OCI-M2 (cell line): ENCODE results near the gene CRTC2.
"Not testable (repeated sequence)": the region's sequence is repeated elsewhere in the genome, so short reads cannot be mapped to it uniquely, and the experiment has no call there.

ENCODE experiments used
- DNase-seq: peaks from one replicate; lab custom pipeline; 2025; ENCODE audit not compliant: unreplicated experiment; lab: John Stamatoyannopoulos, UW

CRTC2 gene

DNA sequence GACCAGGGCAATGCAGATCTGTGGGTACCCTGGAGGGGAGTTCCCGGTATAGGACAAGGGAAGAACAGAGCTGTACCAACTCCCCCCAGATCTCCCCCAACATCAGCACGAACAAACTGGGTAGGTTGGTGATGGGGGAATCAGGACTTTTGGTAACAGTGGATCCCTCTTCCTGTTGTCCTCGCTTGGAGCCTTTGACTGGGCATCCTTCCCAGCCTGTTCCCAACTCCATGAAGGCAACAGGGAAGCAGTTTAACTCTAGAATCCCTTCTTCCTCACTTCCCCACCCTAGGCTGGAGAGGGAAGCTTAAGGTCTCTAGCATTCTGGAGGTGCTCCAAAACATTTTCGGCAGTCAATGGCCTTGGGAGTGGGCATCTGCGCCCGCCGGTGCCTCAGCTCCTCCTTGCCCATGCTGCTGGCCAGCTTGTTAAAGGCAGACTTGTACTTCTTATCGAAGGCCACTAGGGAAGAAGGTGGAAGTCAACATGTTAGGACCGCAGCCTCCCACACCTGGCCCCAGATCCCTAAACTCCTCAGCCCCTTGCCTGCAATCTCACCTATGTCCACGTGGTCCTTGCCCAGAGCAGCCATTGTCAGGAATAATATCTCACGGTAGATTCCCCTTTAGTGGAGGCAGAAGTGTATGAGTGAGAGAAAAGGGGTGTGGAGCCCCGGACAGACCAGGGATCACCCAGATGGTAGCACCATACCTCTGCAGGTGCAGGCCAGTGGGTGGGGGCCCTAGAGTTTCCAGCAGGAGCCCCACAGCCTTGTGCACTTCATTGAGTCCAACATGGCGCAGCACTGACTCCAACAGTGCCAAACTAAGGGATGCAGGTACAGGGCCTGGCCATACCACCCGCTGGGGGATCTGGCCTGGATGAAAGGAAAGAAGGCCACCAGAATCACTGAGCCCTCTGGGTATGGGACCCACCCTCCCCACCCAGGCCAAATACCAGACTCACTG lies 28.1 kb downstream of the CRTC2 start:
- no peak for DNase-seq

DNA sequence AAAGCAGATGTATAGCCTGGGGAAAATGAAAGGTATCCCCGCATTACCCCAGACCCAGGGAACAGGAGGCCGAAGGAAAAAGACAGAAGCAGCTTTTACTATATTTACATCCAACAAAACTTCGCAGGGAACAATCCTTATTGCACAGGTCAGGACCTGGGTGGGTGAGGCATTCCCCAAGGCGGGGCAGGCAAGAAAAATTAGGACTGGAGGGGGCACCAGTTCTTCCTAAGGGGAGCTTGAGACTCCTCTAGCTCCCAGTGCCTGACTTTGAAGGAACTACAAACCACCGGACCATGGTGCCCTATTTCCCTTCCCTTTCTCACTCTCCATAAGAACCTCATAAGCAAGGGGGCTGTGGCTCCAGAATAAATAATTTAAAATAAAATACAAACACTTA lies 29.0 kb downstream of the CRTC2 start:
- no peak for DNase-seq

- DNase-seq, result no peak
These were observed 29.5 kb downstream of the CRTC2 start for GRCh38 chr1:153928791-153929341.

DNA sequence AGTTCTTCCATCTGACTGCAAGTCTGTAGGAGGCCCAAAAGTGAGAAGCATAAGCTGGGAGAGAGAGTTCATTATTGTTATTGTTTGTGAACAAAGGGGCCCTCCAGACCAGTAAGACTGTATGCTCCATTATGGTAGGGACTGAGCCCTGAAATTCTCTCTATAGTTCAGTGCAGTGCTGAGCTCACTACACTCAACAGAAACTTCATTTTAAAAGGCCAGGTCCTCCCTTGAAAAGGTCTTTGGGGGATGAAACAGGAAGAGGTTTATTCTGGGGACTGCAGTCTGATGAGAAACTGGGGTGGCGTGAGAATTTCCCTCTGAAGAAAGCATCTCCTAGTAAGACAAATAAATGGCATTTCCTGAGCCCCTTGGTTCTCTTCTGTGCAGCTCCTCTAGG lies 30.2 kb downstream of the CRTC2 start:
- no peak for DNase-seq

GRCh38 chr1:153926405-153926804 lies 32.0 kb downstream of the CRTC2 start:
- no peak for DNase-seq

GRCh38 chr1:153922972-153923925 lies 35.2 kb downstream of the CRTC2 start, which contains the start of gene GATAD2B:
Gene GATAD2B (minus strand): TSS chr1:153922972. CDS start chr1:153828347, 94,625 bp downstream.
- DNase-seq, result peak; percentile 93

- no peak for DNase-seq
These were observed 36.1 kb downstream of the CRTC2 start for GRCh38 chr1:153922076-153922971.

- no peak for DNase-seq
These were observed 36.7 kb downstream of the CRTC2 start for GRCh38 chr1:153921803-153922075.

GRCh38 chr1:153921080-153921802 lies 37.2 kb downstream of the CRTC2 start:
- no peak for DNase-seq

- DNase-seq, result no peak
These were observed 38.2 kb downstream of the CRTC2 start for GRCh38 chr1:153919876-153920852.

DNA sequence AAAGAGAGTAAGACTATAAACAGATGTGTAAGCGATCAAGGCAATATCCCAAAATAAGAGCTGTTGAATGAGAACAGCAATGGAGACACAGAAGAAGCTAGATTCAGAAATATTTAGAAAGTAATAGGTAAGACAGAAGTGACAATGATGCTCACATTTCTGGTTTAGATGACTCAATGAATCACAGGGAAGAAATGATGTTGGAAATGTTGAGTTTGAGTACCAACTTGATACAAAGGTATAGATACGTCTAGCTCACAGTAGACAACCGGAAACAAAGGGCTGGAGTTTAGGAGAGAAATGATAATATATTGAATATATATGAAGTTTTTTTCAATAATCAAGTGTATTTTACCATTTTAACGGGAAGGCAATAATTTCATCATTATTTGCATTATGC lies 42.1 kb downstream of the CRTC2 start:
- no peak for DNase-seq

DNA sequence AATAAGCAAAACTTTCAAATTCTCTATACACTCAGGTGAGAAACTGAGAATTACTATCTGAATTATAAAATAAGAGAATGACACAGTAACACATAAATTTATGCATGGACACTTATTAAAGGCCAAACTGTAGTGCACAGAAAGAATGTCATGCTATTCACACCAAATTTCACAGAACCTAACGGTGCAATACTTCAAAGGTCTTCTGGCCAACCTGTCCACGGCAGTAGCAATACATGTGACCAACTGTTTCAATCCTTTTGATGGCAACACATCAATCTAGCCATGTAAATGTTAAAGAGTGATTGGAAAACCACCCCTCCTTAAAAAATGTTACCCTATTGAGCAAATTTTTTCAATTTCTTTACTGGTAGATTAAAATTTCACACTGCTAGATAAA lies 46.1 kb downstream of the CRTC2 start:
- no peak for DNase-seq

GRCh38 chr1:153910560-153910959 lies 47.9 kb downstream of the CRTC2 start:
- DNase-seq, result not testable (repeated sequence)

- DNase-seq, result no peak
These were observed 50.3 kb downstream of the CRTC2 start for GRCh38 chr1:153908071-153908470.

DNA sequence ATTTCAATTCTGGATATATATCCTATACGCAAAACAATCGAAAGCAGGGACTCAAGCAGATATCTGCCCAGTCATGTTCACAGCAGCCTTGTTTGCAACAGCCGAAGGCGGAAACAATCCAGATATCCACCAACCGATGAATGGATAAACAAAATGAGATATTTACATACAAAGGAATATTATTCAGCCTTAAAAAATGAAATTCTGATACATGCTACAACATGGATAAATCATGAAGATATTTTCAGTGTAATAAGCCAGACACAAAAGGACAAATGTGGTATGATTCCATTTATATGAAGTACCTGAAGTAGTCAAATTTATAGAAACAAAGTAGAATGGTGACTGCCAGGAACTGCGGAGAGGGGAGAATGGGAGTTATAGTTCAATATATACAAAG lies 51.3 kb downstream of the CRTC2 start:
- no peak for DNase-seq

GRCh38 chr1:153906396-153906795 lies 52.0 kb downstream of the CRTC2 start:
- no peak for DNase-seq

- not testable (repeated sequence) for DNase-seq
These were observed 52.5 kb downstream of the CRTC2 start for GRCh38 chr1:153905908-153906307.

- no peak for DNase-seq
These were observed 54.5 kb downstream of the CRTC2 start for GRCh38 chr1:153903841-153904455.
